Stimulated activated CD8-positive, alpha-beta memory T cell treated with anti-CD3 and anti-CD28 coated beads, Interleukin-7, amount 100 ng/mL, for 24 hours (primary cell): ENCODE results near the gene SUFU.

Experiments used
- DNase-seq: peaks from one replicate; pipeline ENCODE4 v3.0.0-alpha.2; 2020; ENCODE audit warnings: low read depth

The SUFU gene

GRCh38 chr10:102674566-102674965 lies 170.8 kb downstream of the SUFU start:
- DNase-seq, result no peak

GRCh38 chr10:102675011-102675665 lies 171.4 kb downstream of the SUFU start:
- DNase-seq, result no peak

- no peak for DNase-seq
Observed at GRCh38 chr10:102675666-102676533, 172.1 kb downstream of the SUFU start.

GRCh38 chr10:102676534-102677315 lies 173.0 kb downstream of the SUFU start:
- no peak for DNase-seq

GRCh38 chr10:102677331-102678067 lies 173.7 kb downstream of the SUFU start:
- DNase-seq, result no peak

GRCh38 chr10:102678068-102678400 lies 174.3 kb downstream of the SUFU start:
- DNase-seq, result no peak

- DNase-seq, result no peak
Observed at GRCh38 chr10:102678842-102679289, 175.1 kb downstream of the SUFU start.

GRCh38 chr10:102679596-102679995 lies 175.8 kb downstream of the SUFU start:
- no peak for DNase-seq

GRCh38 chr10:102681696-102682095 lies 177.9 kb downstream of the SUFU start:
- DNase-seq, result no peak

GRCh38 chr10:102682416-102682815 lies 178.6 kb downstream of the SUFU start:
- DNase-seq, result no peak

- DNase-seq, result no peak
Observed at GRCh38 chr10:102682981-102683380, 179.2 kb downstream of the SUFU start.
